Immature natural killer cell (primary cell): ENCODE results near the gene PHKA2. TPM values are rescaled to one million over a fixed set of nuclear protein-coding genes. Genes with fewer than 3 reads are reported as not detected.

Experiments
- DNase-seq, 3 donors: peaks; one replicate each; pipeline ENCODE4 v3.0.0; 2022; ENCODE audit warnings: mixed read lengths in 1 of 3
- H3K27ac Mint-ChIP-seq, 6 donors: one replicate each; pipeline ENCODE4 v1.8.0; 2020; ENCODE audit warnings: mixed read lengths in 6 of 6, mild to moderate bottlenecking in 5 of 6, inconsistent platforms in 4 of 6, moderate library complexity in 3 of 6
- H3K27me3 Mint-ChIP-seq, 3 donors: one replicate each; pipeline ENCODE4 v1.8.0; 2020 to 2021; ENCODE audit warnings: low read depth in 3 of 3, mild to moderate bottlenecking in 3 of 3, mixed read lengths in 3 of 3, moderate library complexity in 3 of 3, inconsistent platforms in 1 of 3
- H3K36me3 Mint-ChIP-seq, 3 donors: one replicate each; pipeline ENCODE4 v1.8.0; 2020; ENCODE audit warnings: mixed read lengths in 3 of 3, inconsistent platforms in 2 of 3, mild to moderate bottlenecking in 2 of 3
- H3K4me1 Mint-ChIP-seq, 2 donors: one replicate each; pipeline ENCODE4 v1.8.0; 2020; ENCODE audit warnings: inconsistent platforms in 2 of 2, mild to moderate bottlenecking in 2 of 2, mixed read lengths in 2 of 2, moderate library complexity in 1 of 2
- H3K4me3 Mint-ChIP-seq, 5 donors: one replicate each; pipeline ENCODE4 v1.8.0; 2020; ENCODE audit warnings: mild to moderate bottlenecking in 5 of 5, mixed read lengths in 5 of 5, inconsistent platforms in 3 of 5, moderate library complexity in 3 of 5
- H3K9me3 Mint-ChIP-seq, 6 donors: one replicate each; pipeline ENCODE4 v1.8.0; 2020; ENCODE audit warnings: mild to moderate bottlenecking in 6 of 6, mixed read lengths in 6 of 6, inconsistent platforms in 4 of 6, moderate library complexity in 3 of 6
- polyA plus RNA-seq, 3 donors: library from polyadenylated mRNA; unstranded; fragments of 300-500 nt; fragmentation: Illumina TruSeq; gene quantifications; one replicate each; pipeline ENCODE4 v1.2.3, GENCODE V29; 2021

The PHKA2 gene
- polyA plus RNA-seq, 3 donors from 2014 or later: 4.4 to 11.2 (median 6.2) TPM

- no peak overlapping the region for H3K4me3 Mint-ChIP-seq
- H3K36me3 Mint-ChIP-seq: no peaks in the 10 kb centered on the region
- H3K9me3 Mint-ChIP-seq: peaks cover 0 to 2% (median 0%) of the 10 kb centered on the region in 6 donors
- H3K4me1 Mint-ChIP-seq: no peaks in the 10 kb centered on the region
- no peak for DNase-seq
- no peak overlapping the region for H3K27ac Mint-ChIP-seq
- peaks cover 0 to 2% (median 2%) of the 10 kb centered on the region in 3 donors for H3K27me3 Mint-ChIP-seq
Observed at GRCh38 chrX:18897611-18898010, 86.3 kb downstream of the PHKA2 start.

GRCh38 chrX:18896680-18897544 lies 87.0 kb downstream of the PHKA2 start:
- Mint-ChIP-seq H3K27ac (no peak overlapping the region), H3K27me3 (peaks cover 0 to 2% (median 2%) of the 10 kb centered on the region in 3 donors), H3K9me3 (peaks cover 0 to 2% (median 0%) of the 10 kb centered on the region in 6 donors), H3K4me3 (no peak overlapping the region), H3K4me1 (no peaks in the 10 kb centered on the region), H3K36me3 (no peaks in the 10 kb centered on the region)
- no peak for DNase-seq

- Mint-ChIP-seq H3K4me3 (no peak overlapping the region), H3K36me3 (no peaks in the 10 kb centered on the region), H3K27me3 (peaks cover 0 to 2% (median 0%) of the 10 kb centered on the region in 3 donors), H3K4me1 (no peaks in the 10 kb centered on the region), H3K9me3 (peaks cover 0 to 2% (median 0%) of the 10 kb centered on the region in 6 donors), H3K27ac (no peak overlapping the region)
- DNase-seq: no peak
Observed at GRCh38 chrX:18895189-18895951, 88.5 kb downstream of the PHKA2 start.

GRCh38 chrX:18894156-18894555 lies 89.8 kb downstream of the PHKA2 start:
- Mint-ChIP-seq H3K9me3 (peaks cover 0 to 2% (median 0%) of the 10 kb centered on the region in 6 donors), H3K4me3 (no peak overlapping the region), H3K27ac (no peak overlapping the region), H3K27me3 (peaks cover 0 to 2% (median 0%) of the 10 kb centered on the region in 3 donors), H3K36me3 (no peaks in the 10 kb centered on the region), H3K4me1 (no peaks in the 10 kb centered on the region)
- DNase-seq: no peak

- Mint-ChIP-seq H3K27me3 (no peaks in the 10 kb centered on the region), H3K36me3 (no peaks in the 10 kb centered on the region), H3K4me3 (no peak overlapping the region), H3K4me1 (no peaks in the 10 kb centered on the region), H3K27ac (no peak overlapping the region), H3K9me3 (peaks cover 0 to 2% (median 0%) of the 10 kb centered on the region in 6 donors)
- DNase-seq: no peak
Observed at GRCh38 chrX:18893536-18893935, 90.4 kb downstream of the PHKA2 start.

GRCh38 chrX:18892899-18893298 lies 91.0 kb downstream of the PHKA2 start:
- no peaks in the 10 kb centered on the region for H3K36me3 Mint-ChIP-seq
- H3K27me3 Mint-ChIP-seq: peaks cover 0 to 2% (median 0%) of the 10 kb centered on the region in 3 donors
- H3K4me3 Mint-ChIP-seq: no peak overlapping the region
- H3K27ac Mint-ChIP-seq: no peak overlapping the region
- H3K4me1 Mint-ChIP-seq: peaks cover 0 to 2% of the 10 kb centered on the region in 2 donors
- DNase-seq: no peak
- H3K9me3 Mint-ChIP-seq: peaks cover 0 to 2% (median 0%) of the 10 kb centered on the region in 6 donors

GRCh38 chrX:18891548-18891945 lies 92.4 kb downstream of the PHKA2 start:
- H3K27ac Mint-ChIP-seq: no peak overlapping the region
- DNase-seq: no peak
- peaks cover 0 to 2% (median 2%) of the 10 kb centered on the region in 3 donors for H3K27me3 Mint-ChIP-seq
- no peak overlapping the region for H3K4me3 Mint-ChIP-seq
- peaks cover 13 to 15% of the 10 kb centered on the region in 2 donors for H3K4me1 Mint-ChIP-seq
- H3K36me3 Mint-ChIP-seq: no peaks in the 10 kb centered on the region
- peaks cover 0 to 2% (median 0%) of the 10 kb centered on the region in 6 donors for H3K9me3 Mint-ChIP-seq

- DNase-seq: no peak
- Mint-ChIP-seq H3K9me3 (peaks cover 0 to 2% (median 0%) of the 10 kb centered on the region in 6 donors), H3K4me1 (peaks cover 19 to 21% of the 10 kb centered on the region in 2 donors), H3K27ac (no peak overlapping the region), H3K27me3 (peaks cover under 1 to 5% (median 2%) of the 10 kb centered on the region in 3 donors), H3K36me3 (no peaks in the 10 kb centered on the region), H3K4me3 (no peak overlapping the region)
Observed at GRCh38 chrX:18890724-18891547, 93.0 kb downstream of the PHKA2 start.

- H3K27ac Mint-ChIP-seq: no peak overlapping the region
- no peak for DNase-seq
- H3K36me3 Mint-ChIP-seq: no peaks in the 10 kb centered on the region
- H3K4me1 Mint-ChIP-seq: peaks cover 28 to 31% of the 10 kb centered on the region in 2 donors
- H3K4me3 Mint-ChIP-seq: no peak overlapping the region
- peaks cover 2 to 5% (median 2%) of the 10 kb centered on the region in 3 donors for H3K27me3 Mint-ChIP-seq
- H3K9me3 Mint-ChIP-seq: no peaks in the 10 kb centered on the region
Observed at GRCh38 chrX:18890049-18890381, 93.9 kb downstream of the PHKA2 start.

GRCh38 chrX:18889346-18890048 lies 94.4 kb downstream of the PHKA2 start:
- H3K4me3 Mint-ChIP-seq: no peak overlapping the region
- H3K9me3 Mint-ChIP-seq: no peaks in the 10 kb centered on the region
- peaks cover 2 to 5% (median 2%) of the 10 kb centered on the region in 3 donors for H3K27me3 Mint-ChIP-seq
- peaks cover 28 to 31% of the 10 kb centered on the region in 2 donors for H3K4me1 Mint-ChIP-seq
- no peak overlapping the region for H3K27ac Mint-ChIP-seq
- no peaks in the 10 kb centered on the region for H3K36me3 Mint-ChIP-seq
- DNase-seq: no peak

GRCh38 chrX:18888281-18888680 lies 95.6 kb downstream of the PHKA2 start:
- DNase-seq: no peak
- H3K4me1 Mint-ChIP-seq: peaks cover 29 to 31% of the 10 kb centered on the region in 2 donors
- H3K9me3 Mint-ChIP-seq: no peaks in the 10 kb centered on the region
- H3K36me3 Mint-ChIP-seq: no peaks in the 10 kb centered on the region
- H3K27ac Mint-ChIP-seq: peak overlapping the region in 1 of 6 donors; percentile 34
- peak overlapping the region in 2 of 5 donors; percentile 89 to 90 for H3K4me3 Mint-ChIP-seq
- peaks cover 2 to 5% (median 4%) of the 10 kb centered on the region in 3 donors for H3K27me3 Mint-ChIP-seq

GRCh38 chrX:18887825-18888212 lies 96.1 kb downstream of the PHKA2 start:
- H3K27ac Mint-ChIP-seq: peak overlapping the region in 5 of 6 donors; percentile 41 to 95 (median 86)
- peaks cover 29 to 31% of the 10 kb centered on the region in 2 donors for H3K4me1 Mint-ChIP-seq
- H3K27me3 Mint-ChIP-seq: peaks cover 2 to 5% (median 4%) of the 10 kb centered on the region in 3 donors
- H3K4me3 Mint-ChIP-seq: peak overlapping the region; percentile 46 to 90 (median 51)
- no peak for DNase-seq
- H3K36me3 Mint-ChIP-seq: no peaks in the 10 kb centered on the region
- H3K9me3 Mint-ChIP-seq: no peaks in the 10 kb centered on the region
